ENCODE data around the gene PSMA1.

- TF ChIP-seq ZNF274 (IDR thresholded peaks at IDR 0.05; ENCODE audit: low read depth, low read length) (no peak), YY1 (IDR thresholded peaks at IDR 0.05; ENCODE audit: insufficient read depth, insufficient read length) (no peak)
Measured at GRCh38 chr11:14506532-14506931, 13.7 kb downstream of the PSMA1 start.
